PC-3 (cell line): Measurements from ENCODE around the gene ZFP69B.

Source experiments
- CTCF ChIP-seq: fragments of 300-600 bp; sonication (generic); conservative IDR thresholded peaks from 2 replicates; pipeline ENCODE4 v1.5.1; 2017; ENCODE audit warnings: antibody characterized with exemption, low read depth, mild to moderate bottlenecking, low read length
- EZH2 ChIP-seq: fragments of 300-600 bp; sonication (generic); IDR thresholded peaks from one replicate; pipeline ENCODE4 v1.6.1; 2017; ENCODE audit warnings: antibody characterized with exemption, mild to moderate bottlenecking, low read length; ENCODE audit not compliant: unreplicated experiment

- TF ChIP-seq CTCF = no peak
- no peak for TF ChIP-seq EZH2
These were observed 14.8 kb upstream of the ZFP69B start for GRCh38 chr1:40435471-40435870.
